Measurements from ENCODE around the gene PRR7. TPM values are rescaled to one million over a fixed set of nuclear protein-coding genes. Genes with fewer than 3 reads are reported as not detected.

PRR7 gene
- polyA plus RNA-seq, 3 donors, result 1.8 to 17.4 (median 2.1) TPM

DNA sequence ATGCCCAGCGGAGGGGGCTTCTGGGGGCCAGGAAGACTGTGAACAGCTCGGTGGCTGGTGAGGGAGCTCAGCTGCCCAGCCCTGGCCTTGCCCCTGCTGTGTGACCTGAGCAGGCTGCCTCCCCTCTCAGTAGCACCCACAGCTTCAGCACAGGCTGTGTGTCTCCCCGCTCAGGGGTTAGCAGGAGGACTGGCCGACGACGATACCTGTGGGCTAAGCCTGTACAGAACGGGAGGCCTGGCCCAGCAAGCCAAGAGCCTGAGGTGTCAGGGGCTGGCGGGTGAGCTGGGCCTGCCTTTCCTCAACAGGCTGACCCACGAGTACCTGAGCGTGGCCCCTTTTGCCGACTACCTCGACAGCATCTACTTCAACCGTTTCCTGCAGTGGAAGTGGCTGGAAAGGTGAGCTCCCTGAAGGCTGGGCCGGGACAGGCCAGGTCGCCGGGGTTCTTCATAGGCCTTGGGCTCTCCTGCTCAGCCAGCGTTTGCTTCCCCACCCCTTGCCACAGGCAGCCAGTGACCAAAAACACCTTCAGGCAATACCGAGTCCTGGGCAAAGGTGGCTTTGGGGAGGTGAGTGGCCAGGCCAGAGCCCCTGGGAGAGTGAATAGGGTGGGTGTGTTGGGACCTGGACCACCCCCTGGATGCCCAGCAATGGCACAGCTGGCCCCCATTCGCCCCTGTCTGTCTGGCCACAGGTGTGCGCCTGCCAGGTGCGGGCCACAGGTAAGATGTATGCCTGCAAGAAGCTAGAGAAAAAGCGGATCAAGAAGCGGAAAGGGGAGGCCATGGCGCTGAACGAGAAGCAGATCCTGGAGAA, 13.6 kb upstream of the PRR7 start:
- H3K79me2 ChIP-seq (ENCODE audit: insufficient read depth, low read length), result peaks cover 77% of the 10 kb centered on the region
- no peaks in the 10 kb centered on the region for H3K27me3 ChIP-seq (ENCODE audit: control insufficient read depth in 2 of 2, insufficient read depth in 2 of 2, low read length in 2 of 2)
- H3K27ac Mint-ChIP-seq, result peak overlapping the region in 4 of 7 donors; percentile 8 to 69 (median 48)
- H3K4me1 ChIP-seq (ENCODE audit: control insufficient read depth in 1 of 2, insufficient read depth in 2 of 2, low read length in 2 of 2), result peaks cover 50 to 55% of the 10 kb centered on the region in 2 donors
- H3K4me2 ChIP-seq (replicated peaks; ENCODE audit: extremely low read depth, low read length, poor library complexity, severe bottlenecking), result no peak overlapping the region
- TF ChIP-seq, protein P1, sequence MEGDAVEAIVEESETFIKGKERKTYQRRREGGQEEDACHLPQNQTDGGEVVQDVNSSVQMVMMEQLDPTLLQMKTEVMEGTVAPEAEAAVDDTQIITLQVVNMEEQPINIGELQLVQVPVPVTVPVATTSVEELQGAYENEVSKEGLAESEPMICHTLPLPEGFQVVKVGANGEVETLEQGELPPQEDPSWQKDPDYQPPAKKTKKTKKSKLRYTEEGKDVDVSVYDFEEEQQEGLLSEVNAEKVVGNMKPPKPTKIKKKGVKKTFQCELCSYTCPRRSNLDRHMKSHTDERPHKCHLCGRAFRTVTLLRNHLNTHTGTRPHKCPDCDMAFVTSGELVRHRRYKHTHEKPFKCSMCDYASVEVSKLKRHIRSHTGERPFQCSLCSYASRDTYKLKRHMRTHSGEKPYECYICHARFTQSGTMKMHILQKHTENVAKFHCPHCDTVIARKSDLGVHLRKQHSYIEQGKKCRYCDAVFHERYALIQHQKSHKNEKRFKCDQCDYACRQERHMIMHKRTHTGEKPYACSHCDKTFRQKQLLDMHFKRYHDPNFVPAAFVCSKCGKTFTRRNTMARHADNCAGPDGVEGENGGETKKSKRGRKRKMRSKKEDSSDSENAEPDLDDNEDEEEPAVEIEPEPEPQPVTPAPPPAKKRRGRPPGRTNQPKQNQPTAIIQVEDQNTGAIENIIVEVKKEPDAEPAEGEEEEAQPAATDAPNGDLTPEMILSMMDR (IDR thresholded peaks at IDR 0.05), result no peak
- H3K4me3 ChIP-seq (replicated peaks in 1 of 3; ENCODE audit: low read depth in 2 of 3, low read length in 3 of 3), result no peak overlapping the region
- intact Hi-C loops (cut with micrococcal nuclease), result no loop called here
- H3K4me1 Mint-ChIP-seq, result peaks cover 45% of the 10 kb centered on the region
- no peak for DNase-seq
- no peak overlapping the region for H3K4me3 Mint-ChIP-seq
- peaks cover 72 to 82% of the 10 kb centered on the region in 2 donors for H3K36me3 ChIP-seq (replicated peaks in 1 of 2; ENCODE audit: control insufficient read depth in 1 of 2, insufficient read depth in 2 of 2, low read length in 2 of 2)
- peaks cover 86% of the 10 kb centered on the region for H4K20me1 ChIP-seq (ENCODE audit: insufficient read depth, low read length)
- H3K9me3 ChIP-seq (replicated peaks in 1 of 2; ENCODE audit: control insufficient read depth in 1 of 2, insufficient read depth in 1 of 2, low read length in 2 of 2), result no peaks in the 10 kb centered on the region
- H2AFZ ChIP-seq (ENCODE audit: insufficient read depth, low read depth, low read length, poor library complexity, severe bottlenecking), result no peak overlapping the region
- H3K36me3 Mint-ChIP-seq, result peaks cover 67 to 90% of the 10 kb centered on the region in 2 donors
- H3K9ac ChIP-seq (ENCODE audit: insufficient read depth, low read length, poor library complexity, severe bottlenecking), result no peak overlapping the region
- no peaks in the 10 kb centered on the region for H3K9me3 Mint-ChIP-seq
- WGBS (ENCODE audit: insufficient coverage), result 93% methylated on average over 17 of the region's 25 CpGs
- H3K27ac ChIP-seq (ENCODE audit: low read depth in 1 of 2, low read length in 2 of 2), result peak overlapping the region; percentile 98 to 100
- H3K27me3 Mint-ChIP-seq (ENCODE audit: low read depth in 3 of 3), result peaks cover 0 to 1% (median 0%) of the 10 kb centered on the region in 3 donors

DNA sequence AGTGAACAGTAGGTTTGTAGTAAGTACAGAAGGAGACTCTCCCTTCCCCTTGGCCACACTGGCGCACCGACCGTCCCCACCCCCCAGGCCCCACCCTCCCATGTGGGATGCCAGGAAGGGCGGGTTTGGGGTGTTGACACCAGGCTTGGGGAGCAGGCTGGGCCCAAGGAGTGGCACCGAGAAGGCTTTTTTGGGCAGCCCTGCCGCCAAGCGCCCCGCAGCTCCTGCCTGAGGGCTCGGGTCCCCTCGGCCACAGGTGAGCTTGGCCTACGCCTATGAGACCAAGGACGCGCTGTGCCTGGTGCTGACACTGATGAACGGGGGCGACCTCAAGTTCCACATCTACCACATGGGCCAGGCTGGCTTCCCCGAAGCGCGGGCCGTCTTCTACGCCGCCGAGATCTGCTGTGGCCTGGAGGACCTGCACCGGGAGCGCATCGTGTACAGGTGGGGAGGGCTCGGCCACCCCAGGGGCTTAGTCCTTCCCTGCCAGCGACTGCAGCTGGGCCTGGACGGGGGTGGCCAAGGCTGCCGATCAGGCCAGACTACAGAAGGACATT, 12.9 kb upstream of the PRR7 start:
- H3K27ac ChIP-seq (ENCODE audit: low read depth in 1 of 2, low read length in 2 of 2), result peak overlapping the region in 1 of 2 donors; percentile 23
- no peak overlapping the region for H3K9ac ChIP-seq (ENCODE audit: insufficient read depth, low read length, poor library complexity, severe bottlenecking)
- no peaks in the 10 kb centered on the region for H3K27me3 ChIP-seq (ENCODE audit: control insufficient read depth in 2 of 2, insufficient read depth in 2 of 2, low read length in 2 of 2)
- peaks cover 43 to 48% of the 10 kb centered on the region in 2 donors for H3K4me1 ChIP-seq (ENCODE audit: control insufficient read depth in 1 of 2, insufficient read depth in 2 of 2, low read length in 2 of 2)
- peaks cover 70% of the 10 kb centered on the region for H3K79me2 ChIP-seq (ENCODE audit: insufficient read depth, low read length)
- peaks cover 79 to 89% of the 10 kb centered on the region in 2 donors for H3K36me3 ChIP-seq (replicated peaks in 1 of 2; ENCODE audit: control insufficient read depth in 1 of 2, insufficient read depth in 2 of 2, low read length in 2 of 2)
- H3K4me3 ChIP-seq (replicated peaks in 1 of 3; ENCODE audit: low read depth in 2 of 3, low read length in 3 of 3), result no peak overlapping the region
- Mint-ChIP-seq H3K36me3 (peaks cover 74 to 93% of the 10 kb centered on the region in 2 donors), H3K27me3 (ENCODE audit: low read depth in 3 of 3) (peaks cover 0 to 1% (median 0%) of the 10 kb centered on the region in 3 donors), H3K27ac (no peak overlapping the region), H3K4me1 (peaks cover 42% of the 10 kb centered on the region), H3K4me3 (no peak overlapping the region), H3K9me3 (no peaks in the 10 kb centered on the region)
- 97% methylated on average over 24 of the region's 29 CpGs for WGBS (ENCODE audit: insufficient coverage)
- intact Hi-C loops (cut with micrococcal nuclease), result no loop called here
- peaks cover 93% of the 10 kb centered on the region for H4K20me1 ChIP-seq (ENCODE audit: insufficient read depth, low read length)
- TF ChIP-seq, protein P1 (IDR thresholded peaks at IDR 0.05), result no peak
- H3K4me2 ChIP-seq (replicated peaks; ENCODE audit: extremely low read depth, low read length, poor library complexity, severe bottlenecking), result no peak overlapping the region
- no peaks in the 10 kb centered on the region for H3K9me3 ChIP-seq (replicated peaks in 1 of 2; ENCODE audit: control insufficient read depth in 1 of 2, insufficient read depth in 1 of 2, low read length in 2 of 2)
- no peak for DNase-seq
- no peak overlapping the region for H2AFZ ChIP-seq (ENCODE audit: insufficient read depth, low read depth, low read length, poor library complexity, severe bottlenecking)
